GM12878 (cell line): ENCODE measurements around the gene SIX5. TPM values are rescaled to one million over a fixed set of nuclear protein-coding genes. Genes with fewer than 3 reads are reported as not detected.

Source experiments
- ATAC-seq: fragments of 200-7000 bp; cut with Tn5 transposase; 3 replicates; pipeline ENCODE4 v1.9.1; 2020; ENCODE audit warnings: mild to moderate bottlenecking, moderate library complexity
- BruUV-seq: library from RNA; stranded (reverse); fragments of 400-500 nt; replicated peaks from 2 replicates; lab custom pipeline; 2021; lab: Mats Ljungman, UMichigan
- CTCF ChIA-PET: fragments of 300-600 bp; sonication (Branson Sonifier 250); formaldehyde crosslinking; extraction: SDS; loops from one replicate; lab custom pipeline; 2021; ENCODE audit warnings: inconsistent platforms; lab: Yijun Ruan, JAX
- POLR2A ChIA-PET: fragments of 350-600 bp; formaldehyde crosslinking; extraction: SDS; loops from one replicate; lab custom pipeline; 2021; ENCODE audit warnings: inconsistent platforms; lab: Charles Lee
- RAD21 ChIA-PET: fragments of 300-600 bp; sonication (Branson Sonifier 250); formaldehyde crosslinking; loops from one replicate; lab custom pipeline; 2023; ENCODE audit warnings: antibody characterized with exemption; ENCODE audit not compliant: unreplicated experiment; lab: Charles Lee
- SMC1A ChIA-PET: fragments of 300-600 bp; sonication (Branson Sonifier 250); formaldehyde crosslinking; loops from one replicate; lab custom pipeline; 2023; ENCODE audit not compliant: unreplicated experiment, uncharacterized antibody; lab: Charles Lee
- DNase-seq: peaks from one replicate; pipeline ENCODE4 v3.0.0-alpha.2; 2011; ENCODE audit warnings: low read depth, low spot score
- FAIRE-seq: peaks from 3 replicates; lab custom pipeline; 2011; peaks lifted over from hg19 to GRCh38; lab: Jason Lieb, UNC
- H2AFZ ChIP-seq: 2 replicates; pipeline ENCODE4 v1.6.0; 2011; ENCODE audit warnings: low read depth, low read length, control low read depth; ENCODE audit not compliant: control insufficient read depth
- H3K27ac ChIP-seq: 2 replicates; pipeline ENCODE4 v1.5.1; 2011; ENCODE audit warnings: control low read depth; ENCODE audit not compliant: control insufficient read depth, insufficient read depth
- H3K27me3 ChIP-seq, 2 experiments: replicated peaks in 1 of 2; 2 replicates each; pipeline versions ENCODE4 v1.6.0 to v1.6.1; 2011; ENCODE audit warnings: low read length in 1 of 2; ENCODE audit not compliant: control insufficient read depth in 2 of 2, insufficient read depth in 2 of 2
- H3K36me3 ChIP-seq, 2 experiments: 2 replicates each; pipeline ENCODE4 v1.5.1; 2011; ENCODE audit warnings: low read length in 1 of 2; ENCODE audit not compliant: control insufficient read depth in 2 of 2, insufficient read depth in 2 of 2
- H3K4me1 ChIP-seq: 2 replicates; pipeline ENCODE4 v1.6.1; 2011; ENCODE audit warnings: mild to moderate bottlenecking, low read length, moderate library complexity, mixed read lengths; ENCODE audit not compliant: control insufficient read depth, insufficient read depth
- H3K4me2 ChIP-seq: 2 replicates; pipeline ENCODE4 v1.6.0; 2011; ENCODE audit warnings: control low read depth; ENCODE audit not compliant: control insufficient read depth, insufficient read depth
- H3K4me3 ChIP-seq: fragments of 200-600 bp; sonication (generic); 2 replicates; pipeline ENCODE4 v1.5.1; 2016
- H3K79me2 ChIP-seq: 2 replicates; pipeline ENCODE4 v1.6.0; 2011; ENCODE audit warnings: low read length; ENCODE audit not compliant: control insufficient read depth, insufficient read depth
- H3K9ac ChIP-seq: 2 replicates; pipeline ENCODE4 v1.8.0; 2011; ENCODE audit warnings: low read length, control low read depth, mixed read lengths; ENCODE audit not compliant: control insufficient read depth, insufficient read depth
- H3K9me3 ChIP-seq: replicated peaks from 3 replicates; pipeline ENCODE4 v1.5.1; 2011; ENCODE audit warnings: mild to moderate bottlenecking, low read length; ENCODE audit not compliant: control insufficient read depth, insufficient read depth
- H4K20me1 ChIP-seq: 2 replicates; pipeline ENCODE4 v1.6.0; 2011; ENCODE audit not compliant: control insufficient read depth, insufficient read depth
- BCL11A ChIP-seq: IDR thresholded peaks from 2 replicates; pipeline ENCODE4 v1.6.1; 2011; ENCODE audit warnings: low read depth, low read length
- EGR1 ChIP-seq, 2 experiments: IDR thresholded peaks; 1 replicate in 1 of 2; 2 replicates in 1 of 2; pipeline ENCODE4 v1.6.1; 2011 to 2012; ENCODE audit warnings: low read depth in 2 of 2, low read length in 2 of 2, borderline replicate concordance in 1 of 2, mild to moderate bottlenecking in 1 of 2, moderate library complexity in 1 of 2
- POLR2AphosphoS5 ChIP-seq: IDR thresholded peaks from 2 replicates; pipeline ENCODE4 v1.6.1; 2011; ENCODE audit warnings: mild to moderate bottlenecking, low read length, inconsistent platforms
- STAT3 ChIP-seq: IDR thresholded peaks from 2 replicates; pipeline ENCODE4 v1.6.1; 2011; ENCODE audit warnings: low read depth, low read length, improper control_type of control experiment
- USF2 ChIP-seq: IDR thresholded peaks from 2 replicates; pipeline ENCODE4 v1.6.1; 2011; ENCODE audit warnings: low read depth, low read length, improper control_type of control experiment, borderline replicate concordance
- ZNF384 ChIP-seq: IDR thresholded peaks from 2 replicates; pipeline ENCODE4 v1.6.1; 2012; ENCODE audit warnings: low read depth, mild to moderate bottlenecking, low read length, improper control_type of control experiment, borderline replicate concordance
- ZZZ3 ChIP-seq: IDR thresholded peaks from 2 replicates; pipeline ENCODE4 v1.6.1; 2011; ENCODE audit warnings: low read depth; ENCODE audit not compliant: control insufficient read depth, insufficient read length
- WGBS: methylation state at CpG from one replicate; pipeline ENCODE4 v1.1.6; 2016; ENCODE audit warnings: low lambda C conversion rate; ENCODE audit not compliant: insufficient replicate concordance, insufficient coverage; ENCODE audit errors: missing lambda C conversion rate; 5-methylcytosine and 5-hydroxymethylcytosine counted together
- in situ Hi-C: fragments of 300-500 bp; cut with MboI; formaldehyde crosslinking; loops from 9 replicates; pipeline ENCODE4 v1.14.3; 2018; ENCODE audit warnings: mixed read lengths
- intact Hi-C: fragments of 100-400 bp; cut with micrococcal nuclease; formaldehyde crosslinking; loops from one replicate; pipeline ENCODE4 v1.14.2; 2022; ENCODE audit not compliant: unreplicated experiment
- polyA plus RNA-seq, 11 experiments: library from polyadenylated mRNA; depleted of rRNA in 4 of 11; unstranded in 6 of 11; stranded (reverse) in 5 of 11; fragments of >200 nt; fragmentation: Nextera tagmentation in 4 of 11; fragmentation: Illumina TruSeq in 1 of 11; extraction: Ambion mirVana in 4 of 11; extraction: Trizol in 1 of 11; gene quantifications; 1 replicate in 1 of 11; 2 replicates in 10 of 11; pipeline versions ENCODE4 v1.2.1 to v1.2.3, GENCODE V29; 2011 to 2016; ENCODE audit warnings: inconsistent platforms in 2 of 11, missing spikeins in 2 of 11, low read depth in 1 of 11
- total RNA-seq, 4 experiments: library from RNA; depleted of rRNA in 3 of 4; stranded (reverse); fragments of >200 nt in 3 of 4; fragmentation: Illumina TruSeq in 1 of 4; extraction: Trizol in 1 of 4; gene quantifications; 2 replicates each; pipeline versions ENCODE4 v1.2.1 to v1.2.3, GENCODE V29; 2013 to 2021
- TF ChIP-seq, protein P1 (sequence below): IDR thresholded peaks from 2 replicates; pipeline ENCODE4 v1.6.1; 2012; ENCODE audit warnings: improper control_type of control experiment, low read depth, low read length; ENCODE audit not compliant: insufficient replicate concordance

SIX5 gene
- total and polyA plus RNA-seq, 10 of the 15 experiments (the other 5 are each of a cell fraction or from before 2014, with no cell fraction given) = 1.9 to 10.5 (median 3.0) TPM; not detected in 2

DNA sequence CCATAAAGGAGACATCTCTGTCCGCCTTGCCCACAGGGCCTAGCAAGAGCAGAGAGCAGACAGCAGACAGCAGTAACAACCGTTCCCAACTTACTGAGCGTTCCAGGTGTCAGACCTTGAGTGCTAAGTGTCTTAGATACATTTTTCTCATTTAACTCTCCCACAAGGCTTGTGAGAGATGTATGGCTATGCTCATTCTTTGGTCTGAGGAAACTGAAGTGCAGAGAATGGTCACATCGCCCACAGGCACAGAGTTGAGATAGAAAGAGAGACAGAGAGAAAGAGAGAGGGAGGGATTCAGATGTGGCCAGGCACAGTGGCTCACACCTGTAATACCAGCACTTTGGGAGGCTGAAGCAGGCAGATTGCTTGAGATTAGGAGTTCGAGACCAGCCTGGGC is 21.5 kb downstream of the SIX5 start:
- Histone ChIP-seq H3K27ac (no peak overlapping the region), H3K4me1 (no peaks in the 10 kb centered on the region), H4K20me1 (no peaks in the 10 kb centered on the region), H3K4me3 (no peak overlapping the region), H3K27me3 (peaks cover 0 to 2% of the 10 kb centered on the region in 2 experiments; a peak in 2 of 4 replicates), H3K79me2 (no peaks in the 10 kb centered on the region), H3K36me3 (no peaks in the 10 kb centered on the region), H3K9ac (no peak overlapping the region), H3K4me2 (no peak overlapping the region), H3K9me3 (no peaks in the 10 kb centered on the region), H2AFZ (no peak overlapping the region)
- ChIA-PET SMC1A (no interaction called here), RAD21 (no interaction called here), POLR2A (interaction anchor here (0.6 kb wide), 1 partner anchor 824 kb away, joined by 3 read pairs; no protein-coding TSS in a partner anchor), CTCF (no interaction called here)
- WGBS = 28% methylated on average over 5 of the region's 5 CpGs
- FAIRE-seq (no peak), ATAC-seq (no peak), DNase-seq (no peak)
- intact Hi-C loops = no loop called here
- BruUV-seq = no TSS peak
- TF ChIP-seq STAT3 = no peak
- TF ChIP-seq USF2 = no peak
- TF ChIP-seq, protein P1, sequence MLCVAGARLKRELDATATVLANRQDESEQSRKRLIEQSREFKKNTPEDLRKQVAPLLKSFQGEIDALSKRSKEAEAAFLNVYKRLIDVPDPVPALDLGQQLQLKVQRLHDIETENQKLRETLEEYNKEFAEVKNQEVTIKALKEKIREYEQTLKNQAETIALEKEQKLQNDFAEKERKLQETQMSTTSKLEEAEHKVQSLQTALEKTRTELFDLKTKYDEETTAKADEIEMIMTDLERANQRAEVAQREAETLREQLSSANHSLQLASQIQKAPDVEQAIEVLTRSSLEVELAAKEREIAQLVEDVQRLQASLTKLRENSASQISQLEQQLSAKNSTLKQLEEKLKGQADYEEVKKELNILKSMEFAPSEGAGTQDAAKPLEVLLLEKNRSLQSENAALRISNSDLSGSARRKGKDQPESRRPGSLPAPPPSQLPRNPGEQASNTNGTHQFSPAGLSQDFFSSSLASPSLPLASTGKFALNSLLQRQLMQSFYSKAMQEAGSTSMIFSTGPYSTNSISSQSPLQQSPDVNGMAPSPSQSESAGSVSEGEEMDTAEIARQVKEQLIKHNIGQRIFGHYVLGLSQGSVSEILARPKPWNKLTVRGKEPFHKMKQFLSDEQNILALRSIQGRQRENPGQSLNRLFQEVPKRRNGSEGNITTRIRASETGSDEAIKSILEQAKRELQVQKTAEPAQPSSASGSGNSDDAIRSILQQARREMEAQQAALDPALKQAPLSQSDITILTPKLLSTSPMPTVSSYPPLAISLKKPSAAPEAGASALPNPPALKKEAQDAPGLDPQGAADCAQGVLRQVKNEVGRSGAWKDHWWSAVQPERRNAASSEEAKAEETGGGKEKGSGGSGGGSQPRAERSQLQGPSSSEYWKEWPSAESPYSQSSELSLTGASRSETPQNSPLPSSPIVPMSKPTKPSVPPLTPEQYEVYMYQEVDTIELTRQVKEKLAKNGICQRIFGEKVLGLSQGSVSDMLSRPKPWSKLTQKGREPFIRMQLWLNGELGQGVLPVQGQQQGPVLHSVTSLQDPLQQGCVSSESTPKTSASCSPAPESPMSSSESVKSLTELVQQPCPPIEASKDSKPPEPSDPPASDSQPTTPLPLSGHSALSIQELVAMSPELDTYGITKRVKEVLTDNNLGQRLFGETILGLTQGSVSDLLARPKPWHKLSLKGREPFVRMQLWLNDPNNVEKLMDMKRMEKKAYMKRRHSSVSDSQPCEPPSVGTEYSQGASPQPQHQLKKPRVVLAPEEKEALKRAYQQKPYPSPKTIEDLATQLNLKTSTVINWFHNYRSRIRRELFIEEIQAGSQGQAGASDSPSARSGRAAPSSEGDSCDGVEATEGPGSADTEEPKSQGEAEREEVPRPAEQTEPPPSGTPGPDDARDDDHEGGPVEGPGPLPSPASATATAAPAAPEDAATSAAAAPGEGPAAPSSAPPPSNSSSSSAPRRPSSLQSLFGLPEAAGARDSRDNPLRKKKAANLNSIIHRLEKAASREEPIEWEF = no peak
- no peak for TF ChIP-seq EGR1 (IDR thresholded peaks at IDR 0.05; ENCODE audit: borderline replicate concordance in 1 of 2, low read depth in 2 of 2, low read length in 2 of 2)
- TF ChIP-seq ZZZ3 = no peak
- no peak for TF ChIP-seq ZNF384
- TF ChIP-seq BCL11A = no peak
- no peak for TF ChIP-seq POLR2AphosphoS5
- in situ Hi-C loops = no loop called here
